WERI-Rb-1 (cell line): Measurements from ENCODE around the gene PHETA2.
A peak's percentile ranks its signal among the peaks of the same experiment; 100 is the strongest.

Experiments used
- DNase-seq: peaks from one replicate; pipeline ENCODE4 v3.0.0-alpha.2; 2020
- H3K27ac ChIP-seq: fragments of 250-450 bp; sonication (Bioruptor Pico); 2 replicates; pipeline ENCODE4 v1.5.1; 2020; ENCODE audit warnings: mild to moderate bottlenecking, moderate library complexity
- H3K27me3 ChIP-seq: fragments of 250-450 bp; sonication (Bioruptor Pico); 2 replicates; pipeline ENCODE4 v1.5.1; 2021; ENCODE audit warnings: mild to moderate bottlenecking, low read depth, moderate library complexity; ENCODE audit not compliant: insufficient read depth, severe bottlenecking
- H3K36me3 ChIP-seq: fragments of 250-450 bp; sonication (Bioruptor Pico); 2 replicates; pipeline ENCODE4 v1.5.1; 2020; ENCODE audit warnings: mild to moderate bottlenecking, moderate library complexity
- H3K4me3 ChIP-seq: 2 replicates; pipeline ENCODE4 v1.5.1; 2011; ENCODE audit warnings: low read depth, mild to moderate bottlenecking, control low read depth, low read length
- H3K9me3 ChIP-seq: fragments of 250-450 bp; sonication (Bioruptor Pico); 2 replicates; pipeline ENCODE4 v1.5.1; 2021; ENCODE audit warnings: mild to moderate bottlenecking, moderate library complexity; ENCODE audit not compliant: severe bottlenecking
- CTCF ChIP-seq: IDR thresholded peaks from 2 replicates; pipeline ENCODE4 v1.5.1; 2011; ENCODE audit warnings: low read depth, mild to moderate bottlenecking, control low read depth, inconsistent platforms, low read length

The PHETA2 gene

GRCh38 chr22:42076764-42077485, 2.9 kb downstream of the PHETA2 start:
- peaks cover 8% of the 10 kb centered on the region for H3K36me3 ChIP-seq
- H3K27ac ChIP-seq: no peak overlapping the region
- TF ChIP-seq CTCF: no peak
- H3K27me3 ChIP-seq: no peaks in the 10 kb centered on the region
- DNase-seq: no peak
- no peak overlapping the region for H3K4me3 ChIP-seq
- no peaks in the 10 kb centered on the region for H3K9me3 ChIP-seq

GRCh38 chr22:42077486-42078125, 3.6 kb downstream of the PHETA2 start:
- no peaks in the 10 kb centered on the region for H3K27me3 ChIP-seq
- H3K9me3 ChIP-seq: no peaks in the 10 kb centered on the region
- no peak overlapping the region for H3K27ac ChIP-seq
- TF ChIP-seq CTCF: no peak
- DNase-seq: no peak
- H3K4me3 ChIP-seq: no peak overlapping the region
- peaks cover 15% of the 10 kb centered on the region for H3K36me3 ChIP-seq

GRCh38 chr22:42078469-42079318, 4.6 kb downstream of the PHETA2 start:
- H3K36me3 ChIP-seq: peaks cover 26% of the 10 kb centered on the region
- peak overlapping the region; percentile 94 for H3K27ac ChIP-seq
- peak overlapping the region; percentile 84 for H3K4me3 ChIP-seq
- TF ChIP-seq CTCF: no peak
- DNase-seq: no peak
- no peaks in the 10 kb centered on the region for H3K9me3 ChIP-seq
- H3K27me3 ChIP-seq: no peaks in the 10 kb centered on the region

GRCh38 chr22:42079319-42080251, 5.5 kb downstream of the PHETA2 start, which contains the start of gene SMDT1:
Gene SMDT1, plus strand, starts transcription at chr22:42079700. Its CDS starts 69 bp downstream, at chr22:42079769.
- H3K27me3 ChIP-seq: no peaks in the 10 kb centered on the region
- H3K4me3 ChIP-seq: peak within 1 kb of the TSS; percentile 84
- DNase-seq: peak; percentile 99
- peak within 1 kb of the TSS; percentile 94 for H3K27ac ChIP-seq
- TF ChIP-seq CTCF: no peak
- no peaks in the 10 kb centered on the region for H3K9me3 ChIP-seq
- peaks cover 35% of the 10 kb centered on the region for H3K36me3 ChIP-seq

- peak overlapping the region; percentile 94 for H3K27ac ChIP-seq
- no peak for DNase-seq
Measured at GRCh38 chr22:42080287-42080686, 6.2 kb downstream of the PHETA2 start.

More at GRCh38 chr22:42080287-42080686, 6.2 kb downstream of the PHETA2 start:
- Histone ChIP-seq H3K9me3 (no peaks in the 10 kb centered on the region), H3K36me3 (peaks cover 42% of the 10 kb centered on the region), H3K27me3 (no peaks in the 10 kb centered on the region), H3K4me3 (peak overlapping the region; percentile 84)
- TF ChIP-seq CTCF: no peak
